ENCODE measurements around the gene RPL31.

DNA sequence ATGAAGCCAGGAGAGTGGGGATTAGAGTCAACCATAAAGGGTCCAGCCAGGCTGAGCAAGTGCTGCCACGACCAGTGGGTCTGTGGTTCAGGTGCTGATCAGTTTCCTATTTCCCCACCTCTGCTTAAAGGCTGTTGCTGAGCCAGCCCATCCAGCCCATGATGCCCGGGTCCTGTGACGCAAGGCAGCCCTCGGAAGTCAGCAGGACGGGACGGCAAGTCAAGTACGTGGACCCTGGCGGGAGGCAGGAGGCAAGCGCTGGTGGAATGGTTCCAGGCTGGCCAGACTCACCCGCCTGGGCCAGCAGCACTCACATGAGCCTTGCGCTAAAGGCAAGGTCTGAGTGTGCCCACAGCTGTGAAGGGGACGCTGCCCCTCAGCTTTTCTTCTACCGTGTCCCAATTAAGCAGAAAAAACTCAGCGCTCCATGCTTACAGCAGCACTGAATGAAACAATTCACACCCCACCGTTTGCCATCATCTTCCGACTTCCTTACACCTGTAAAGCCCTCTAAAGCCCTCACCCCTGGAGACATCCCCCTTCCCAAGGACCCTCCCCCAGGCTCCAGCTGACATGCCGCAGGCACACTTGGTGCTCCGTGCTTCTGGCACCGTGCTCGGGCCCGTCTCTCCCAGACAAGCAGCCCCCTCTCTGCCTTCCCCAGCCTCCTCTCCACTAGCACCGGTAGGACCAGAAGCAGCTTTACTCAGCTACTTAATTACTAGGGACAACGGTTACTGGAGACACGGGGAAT, 11.3 kb upstream of the RPL31 start:
- no peak for TF ChIP-seq MAZ (CRISPR knock-in tag; conservative IDR thresholded peaks at IDR 0.05 in 1 of 2, IDR thresholded peaks at IDR 0.05 in 1 of 2)
- TF ChIP-seq HDAC2 (IDR thresholded peaks at IDR 0.05), result no peak
- no peak for TF ChIP-seq ZSCAN29 (IDR thresholded peaks at IDR 0.05)
- TF ChIP-seq CSDE1 (IDR thresholded peaks at IDR 0.05), result no peak
- no peak for TF ChIP-seq ELF1 (tag; IDR thresholded peaks at IDR 0.05)
